Measurements from ENCODE around the gene NDUFS7. TPM values are rescaled to one million over a fixed set of nuclear protein-coding genes. Genes with fewer than 3 reads are reported as not detected.

The NDUFS7 gene
- total RNA-seq, 1 donor from 2014 or later, result 98.8 TPM

DNA sequence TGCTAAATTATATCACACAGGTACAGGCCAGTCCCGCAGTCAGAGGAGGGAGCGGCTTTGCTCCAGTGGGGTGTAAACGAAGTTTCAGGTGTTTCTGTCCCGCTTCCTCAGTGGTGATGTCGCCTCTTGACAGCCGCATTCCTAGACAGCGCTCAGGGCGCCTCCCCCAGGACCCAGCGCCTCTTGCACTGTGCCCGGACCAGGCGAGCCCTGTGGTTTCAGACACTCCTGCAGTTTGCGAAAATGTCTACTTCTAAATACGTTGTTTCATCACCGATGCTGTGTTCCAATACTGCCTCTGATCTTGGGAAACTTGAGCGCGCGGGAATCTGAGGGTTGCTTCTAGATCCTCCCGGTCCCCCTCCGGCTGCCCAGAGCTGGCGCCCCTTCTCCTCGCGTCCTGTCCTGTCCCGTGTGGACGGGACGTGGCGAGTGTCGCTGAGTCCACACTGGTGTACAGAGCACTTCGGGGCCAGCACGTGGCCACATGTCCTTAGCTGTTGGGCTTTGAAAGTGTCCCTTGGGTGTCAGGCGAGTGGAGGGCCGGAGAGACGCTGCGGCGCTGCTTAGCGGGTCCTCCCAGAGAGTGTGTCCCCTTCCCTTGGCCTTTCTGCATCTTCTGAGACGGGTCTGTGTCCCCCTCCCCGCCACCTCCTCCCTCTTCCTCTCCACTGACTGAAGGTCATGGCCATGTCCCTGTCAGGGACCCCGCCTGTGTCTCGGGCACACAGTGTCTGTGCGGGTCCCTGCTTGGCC is 39.9 kb downstream of the NDUFS7 start:
- Mint-ChIP-seq H3K9me3 (no peaks in the 10 kb centered on the region), H3K27ac (no peak overlapping the region), H3K4me1 (ENCODE audit: low read depth) (no peaks in the 10 kb centered on the region), H3K36me3 (ENCODE audit: low read depth) (peaks cover 38% of the 10 kb centered on the region), H3K4me3 (no peak overlapping the region), H3K27me3 (ENCODE audit: insufficient read depth) (no peaks in the 10 kb centered on the region)
- no peak for DNase-seq (ENCODE audit: low spot score)
- intact Hi-C loops (cut with micrococcal nuclease), result no loop called here

- no peak for DNase-seq (ENCODE audit: low spot score)
- Mint-ChIP-seq H3K9me3 (no peaks in the 10 kb centered on the region), H3K27ac (no peak overlapping the region), H3K4me3 (no peak overlapping the region), H3K36me3 (ENCODE audit: low read depth) (peaks cover 32% of the 10 kb centered on the region), H3K4me1 (ENCODE audit: low read depth) (no peaks in the 10 kb centered on the region), H3K27me3 (ENCODE audit: insufficient read depth) (no peaks in the 10 kb centered on the region)
- intact Hi-C loops (cut with micrococcal nuclease), result no loop called here
Observed at GRCh38 chr19:1424192-1424955, 40.7 kb downstream of the NDUFS7 start.

- Mint-ChIP-seq H3K27me3 (ENCODE audit: insufficient read depth) (no peaks in the 10 kb centered on the region), H3K4me1 (ENCODE audit: low read depth) (no peaks in the 10 kb centered on the region), H3K27ac (no peak overlapping the region), H3K9me3 (no peaks in the 10 kb centered on the region), H3K4me3 (no peak overlapping the region), H3K36me3 (ENCODE audit: low read depth) (peaks cover 29% of the 10 kb centered on the region)
- intact Hi-C loops (cut with micrococcal nuclease), result no loop called here
- no peak for DNase-seq (ENCODE audit: low spot score)
Observed at GRCh38 chr19:1425102-1425837, 41.6 kb downstream of the NDUFS7 start.

GRCh38 chr19:1425902-1426301 is 42.2 kb downstream of the NDUFS7 start:
- H3K36me3 Mint-ChIP-seq (ENCODE audit: low read depth), result peaks cover 25% of the 10 kb centered on the region
- DNase-seq (ENCODE audit: low spot score), result no peak
- intact Hi-C loops (cut with micrococcal nuclease), result no loop called here
- H3K27me3 Mint-ChIP-seq (ENCODE audit: insufficient read depth), result no peaks in the 10 kb centered on the region
- H3K27ac Mint-ChIP-seq, result no peak overlapping the region
- H3K9me3 Mint-ChIP-seq, result no peaks in the 10 kb centered on the region
- no peak overlapping the region for H3K4me3 Mint-ChIP-seq
- H3K4me1 Mint-ChIP-seq (ENCODE audit: low read depth), result no peaks in the 10 kb centered on the region

DNA sequence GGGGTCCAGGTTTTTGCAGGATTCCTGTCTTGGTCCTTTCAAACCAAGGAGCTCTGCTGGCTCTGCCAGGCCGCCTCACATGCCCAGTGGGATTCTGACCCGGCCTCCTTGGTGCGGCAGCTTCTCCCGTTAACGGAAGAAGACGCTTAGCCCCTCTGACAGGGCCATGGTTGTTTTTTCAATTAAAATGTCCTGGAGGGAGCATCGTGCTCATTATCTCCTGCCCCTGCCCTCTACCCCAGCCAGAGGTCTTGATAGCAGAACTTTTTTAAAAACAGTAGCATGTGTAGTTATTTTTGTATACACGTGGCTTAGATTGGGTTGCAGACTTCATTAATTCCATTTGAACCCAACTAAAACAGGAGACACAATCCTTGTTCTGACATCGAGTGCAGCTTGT is 43.0 kb downstream of the NDUFS7 start:
- Mint-ChIP-seq H3K4me1 (ENCODE audit: low read depth) (no peaks in the 10 kb centered on the region), H3K27me3 (ENCODE audit: insufficient read depth) (no peaks in the 10 kb centered on the region), H3K9me3 (no peaks in the 10 kb centered on the region), H3K36me3 (ENCODE audit: low read depth) (peaks cover 26% of the 10 kb centered on the region), H3K27ac (no peak overlapping the region), H3K4me3 (no peak overlapping the region)
- intact Hi-C loops (cut with micrococcal nuclease), result no loop called here
- no peak for DNase-seq (ENCODE audit: low spot score)

- Mint-ChIP-seq H3K27ac (no peak overlapping the region), H3K36me3 (ENCODE audit: low read depth) (peaks cover 26% of the 10 kb centered on the region), H3K4me3 (no peak overlapping the region), H3K4me1 (ENCODE audit: low read depth) (no peaks in the 10 kb centered on the region), H3K9me3 (no peaks in the 10 kb centered on the region), H3K27me3 (ENCODE audit: insufficient read depth) (no peaks in the 10 kb centered on the region)
- no peak for DNase-seq (ENCODE audit: low spot score)
- intact Hi-C loops (cut with micrococcal nuclease), result no loop called here
Observed at GRCh38 chr19:1427221-1427920, 43.7 kb downstream of the NDUFS7 start.

- no peak for DNase-seq (ENCODE audit: low spot score)
- peaks cover 15% of the 10 kb centered on the region for H3K36me3 Mint-ChIP-seq (ENCODE audit: low read depth)
- H3K27me3 Mint-ChIP-seq (ENCODE audit: insufficient read depth), result no peaks in the 10 kb centered on the region
- intact Hi-C loops (cut with micrococcal nuclease), result no loop called here
- no peaks in the 10 kb centered on the region for H3K4me1 Mint-ChIP-seq (ENCODE audit: low read depth)
- H3K27ac Mint-ChIP-seq, result no peak overlapping the region
- H3K9me3 Mint-ChIP-seq, result no peaks in the 10 kb centered on the region
- no peak overlapping the region for H3K4me3 Mint-ChIP-seq
Observed at GRCh38 chr19:1428738-1429391, 45.2 kb downstream of the NDUFS7 start.

DNA sequence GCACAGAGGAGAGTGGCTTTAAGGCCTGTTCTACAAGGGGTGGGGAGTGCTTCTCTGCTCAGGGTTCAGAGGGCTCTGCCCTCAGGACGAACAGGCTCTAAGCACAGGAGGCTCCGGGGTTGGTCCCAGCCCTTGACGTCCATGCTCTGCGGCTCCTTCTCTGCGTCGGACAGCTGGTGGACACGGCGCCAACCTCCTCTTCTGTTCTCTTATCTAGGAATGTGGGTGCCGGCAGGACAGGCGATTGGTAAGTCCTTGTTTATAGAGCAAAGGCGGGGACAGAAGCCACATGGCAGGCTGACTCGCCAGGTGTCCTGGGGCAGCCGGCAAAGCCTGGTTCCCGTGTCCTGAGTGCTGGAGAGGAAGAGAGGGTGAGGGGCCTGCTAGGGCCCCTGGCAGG is 46.0 kb downstream of the NDUFS7 start:
- Mint-ChIP-seq H3K27ac (no peak overlapping the region), H3K36me3 (ENCODE audit: low read depth) (peaks cover 13% of the 10 kb centered on the region), H3K27me3 (ENCODE audit: insufficient read depth) (no peaks in the 10 kb centered on the region), H3K9me3 (no peaks in the 10 kb centered on the region), H3K4me3 (no peak overlapping the region), H3K4me1 (ENCODE audit: low read depth) (no peaks in the 10 kb centered on the region)
- intact Hi-C loops (cut with micrococcal nuclease), result no loop called here
- DNase-seq (ENCODE audit: low spot score), result no peak

DNA sequence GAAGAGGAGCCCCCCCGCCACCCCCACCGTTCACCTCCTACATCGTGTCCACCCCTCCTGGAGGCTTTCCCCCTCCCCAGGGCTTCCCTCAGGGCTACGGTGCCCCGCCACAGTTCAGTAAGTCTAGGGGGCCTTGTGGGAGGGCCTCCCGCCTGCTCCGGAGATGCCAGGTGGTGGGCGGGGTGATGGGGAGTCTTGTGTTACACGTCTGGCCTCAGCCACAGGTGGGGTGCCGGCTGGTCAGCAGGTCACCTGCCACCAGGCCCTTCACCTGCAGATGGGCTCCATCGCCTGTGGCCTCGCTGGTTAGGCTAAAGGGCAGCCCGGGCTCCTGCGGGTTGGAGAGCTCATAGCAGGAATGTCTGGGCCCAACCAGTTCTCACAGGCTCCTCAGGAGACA is 46.5 kb downstream of the NDUFS7 start:
- no peak overlapping the region for H3K27ac Mint-ChIP-seq
- H3K4me1 Mint-ChIP-seq (ENCODE audit: low read depth), result no peaks in the 10 kb centered on the region
- H3K27me3 Mint-ChIP-seq (ENCODE audit: insufficient read depth), result no peaks in the 10 kb centered on the region
- DNase-seq (ENCODE audit: low spot score), result no peak
- no peaks in the 10 kb centered on the region for H3K9me3 Mint-ChIP-seq
- intact Hi-C loops (cut with micrococcal nuclease), result no loop called here
- H3K4me3 Mint-ChIP-seq, result no peak overlapping the region
- H3K36me3 Mint-ChIP-seq (ENCODE audit: low read depth), result peaks cover 11% of the 10 kb centered on the region

- H3K27me3 Mint-ChIP-seq (ENCODE audit: insufficient read depth), result no peaks in the 10 kb centered on the region
- no peak overlapping the region for H3K27ac Mint-ChIP-seq
- H3K36me3 Mint-ChIP-seq (ENCODE audit: low read depth), result peaks cover 11% of the 10 kb centered on the region
- DNase-seq (ENCODE audit: low spot score), result no peak
- intact Hi-C loops (cut with micrococcal nuclease), result no loop called here
- H3K9me3 Mint-ChIP-seq, result no peaks in the 10 kb centered on the region
- H3K4me1 Mint-ChIP-seq (ENCODE audit: low read depth), result no peaks in the 10 kb centered on the region
- no peak overlapping the region for H3K4me3 Mint-ChIP-seq
Observed at GRCh38 chr19:1431759-1432506, 48.2 kb downstream of the NDUFS7 start.

DNA sequence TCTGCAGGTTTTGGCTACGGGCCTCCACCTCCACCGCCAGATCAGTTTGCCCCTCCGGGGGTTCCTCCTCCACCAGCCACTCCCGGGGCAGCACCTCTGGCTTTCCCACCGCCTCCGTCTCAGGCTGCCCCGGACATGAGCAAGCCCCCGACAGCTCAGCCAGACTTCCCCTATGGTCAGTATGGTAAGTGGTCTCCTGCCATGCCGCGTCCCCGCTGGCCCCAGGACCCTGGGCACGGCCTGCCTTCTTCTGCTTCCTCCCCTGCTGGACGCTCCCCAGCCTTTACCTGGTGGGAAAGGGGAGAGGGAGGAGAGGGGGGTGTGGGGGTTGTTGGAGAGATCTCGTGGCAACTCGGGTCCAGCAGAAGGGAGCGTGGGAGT is 48.8 kb downstream of the NDUFS7 start:
- H3K4me1 Mint-ChIP-seq (ENCODE audit: low read depth), result no peaks in the 10 kb centered on the region
- no peaks in the 10 kb centered on the region for H3K9me3 Mint-ChIP-seq
- peaks cover 11% of the 10 kb centered on the region for H3K36me3 Mint-ChIP-seq (ENCODE audit: low read depth)
- no peak overlapping the region for H3K4me3 Mint-ChIP-seq
- no peak for DNase-seq (ENCODE audit: low spot score)
- H3K27me3 Mint-ChIP-seq (ENCODE audit: insufficient read depth), result no peaks in the 10 kb centered on the region
- intact Hi-C loops (cut with micrococcal nuclease), result no loop called here
- no peak overlapping the region for H3K27ac Mint-ChIP-seq
